Neural progenitor cell (in vitro differentiated cells): Measurements from ENCODE around the gene OLFML2A. TPM values are rescaled to one million over a fixed set of nuclear protein-coding genes. Genes with fewer than 3 reads are reported as not detected.

Experiments
- DNase-seq: peaks from one replicate; pipeline ENCODE4 v3.0.0-alpha.2; 2016; ENCODE audit warnings: low spot score
- H2AFZ ChIP-seq: fragments of 200-600 bp; sonication (generic); replicated peaks from 2 replicates; pipeline ENCODE4 v1.6.1; 2016; ENCODE audit warnings: antibody characterized with exemption
- H3F3A ChIP-seq: fragments of 200-600 bp; sonication (generic); 2 replicates; pipeline ENCODE4 v1.6.1; 2016; ENCODE audit warnings: antibody characterized with exemption, low read depth
- H3K27ac ChIP-seq: fragments of 200-600 bp; sonication (generic); 2 replicates; pipeline ENCODE4 v1.5.1; 2016; ENCODE audit warnings: mild to moderate bottlenecking
- H3K27me3 ChIP-seq: fragments of 200-600 bp; sonication (generic); 2 replicates; pipeline ENCODE4 v1.6.1; 2016; ENCODE audit warnings: mild to moderate bottlenecking, moderate library complexity
- H3K36me3 ChIP-seq: fragments of 200-600 bp; sonication (generic); 2 replicates; pipeline ENCODE4 v1.5.1; 2016
- H3K4me1 ChIP-seq: fragments of 200-600 bp; sonication (generic); 2 replicates; pipeline ENCODE4 v1.6.1; 2016; ENCODE audit warnings: mixed run types
- H3K4me2 ChIP-seq: fragments of 200-600 bp; sonication (generic); 2 replicates; pipeline ENCODE4 v1.6.1; 2016
- H3K4me3 ChIP-seq: fragments of 200-600 bp; sonication (generic); 2 replicates; pipeline ENCODE4 v1.5.1; 2016
- H3K79me2 ChIP-seq: fragments of 200-600 bp; sonication (generic); 2 replicates; pipeline ENCODE4 v1.6.1; 2016; ENCODE audit warnings: low read depth
- H3K9ac ChIP-seq: fragments of 200-600 bp; sonication (generic); 2 replicates; pipeline ENCODE4 v1.6.1; 2016
- H3K9me3 ChIP-seq: fragments of 200-600 bp; sonication (generic); 2 replicates; pipeline ENCODE4 v1.5.1; 2016; ENCODE audit warnings: low read depth
- H4K20me1 ChIP-seq: fragments of 200-600 bp; sonication (generic); 2 replicates; pipeline ENCODE4 v1.6.1; 2016; ENCODE audit warnings: low read depth
- H3K27ac Mint-ChIP-seq: 3 replicates; pipeline ENCODE4 v1.8.0; 2021; ENCODE audit warnings: mixed read lengths
- H3K27me3 Mint-ChIP-seq: 2 replicates; pipeline ENCODE4 v1.8.0; 2022; ENCODE audit warnings: low read depth, mild to moderate bottlenecking, inconsistent platforms, moderate library complexity, mixed read lengths; ENCODE audit not compliant: insufficient read depth
- H3K36me3 Mint-ChIP-seq: 3 replicates; pipeline ENCODE4 v1.8.0; 2021; ENCODE audit warnings: mixed read lengths
- H3K4me1 Mint-ChIP-seq: 3 replicates; pipeline ENCODE4 v1.8.0; 2021; ENCODE audit warnings: mixed read lengths
- H3K4me3 Mint-ChIP-seq: 3 replicates; pipeline ENCODE4 v1.8.0; 2021; ENCODE audit warnings: mild to moderate bottlenecking, moderate library complexity, mixed read lengths
- H3K9me3 Mint-ChIP-seq: 3 replicates; pipeline ENCODE4 v1.8.0; 2020; ENCODE audit warnings: mixed read lengths
- CTCF ChIP-seq: fragments of 200-600 bp; sonication (generic); IDR thresholded peaks from 2 replicates; pipeline ENCODE4 v1.5.1; 2017; ENCODE audit warnings: antibody characterized with exemption, mild to moderate bottlenecking
- EZH2 ChIP-seq: fragments of 200-600 bp; sonication (generic); IDR thresholded peaks from 2 replicates; pipeline ENCODE4 v1.6.1; 2017; ENCODE audit warnings: antibody characterized with exemption, mild to moderate bottlenecking, moderate library complexity
- EZH2phosphoT487 ChIP-seq: fragments of 200-600 bp; sonication (generic); IDR thresholded peaks from 2 replicates; pipeline ENCODE4 v1.6.1; 2017; ENCODE audit warnings: antibody characterized with exemption
- total RNA-seq: library from RNA; depleted of rRNA; stranded (reverse); fragments of >200 nt; gene quantifications from 2 replicates; pipeline ENCODE4 v1.2.3, GENCODE V29; 2015; ENCODE audit warnings: low replicate concordance

The OLFML2A gene
- total RNA-seq, 1 donor from 2014 or later = 3.1 TPM

DNA sequence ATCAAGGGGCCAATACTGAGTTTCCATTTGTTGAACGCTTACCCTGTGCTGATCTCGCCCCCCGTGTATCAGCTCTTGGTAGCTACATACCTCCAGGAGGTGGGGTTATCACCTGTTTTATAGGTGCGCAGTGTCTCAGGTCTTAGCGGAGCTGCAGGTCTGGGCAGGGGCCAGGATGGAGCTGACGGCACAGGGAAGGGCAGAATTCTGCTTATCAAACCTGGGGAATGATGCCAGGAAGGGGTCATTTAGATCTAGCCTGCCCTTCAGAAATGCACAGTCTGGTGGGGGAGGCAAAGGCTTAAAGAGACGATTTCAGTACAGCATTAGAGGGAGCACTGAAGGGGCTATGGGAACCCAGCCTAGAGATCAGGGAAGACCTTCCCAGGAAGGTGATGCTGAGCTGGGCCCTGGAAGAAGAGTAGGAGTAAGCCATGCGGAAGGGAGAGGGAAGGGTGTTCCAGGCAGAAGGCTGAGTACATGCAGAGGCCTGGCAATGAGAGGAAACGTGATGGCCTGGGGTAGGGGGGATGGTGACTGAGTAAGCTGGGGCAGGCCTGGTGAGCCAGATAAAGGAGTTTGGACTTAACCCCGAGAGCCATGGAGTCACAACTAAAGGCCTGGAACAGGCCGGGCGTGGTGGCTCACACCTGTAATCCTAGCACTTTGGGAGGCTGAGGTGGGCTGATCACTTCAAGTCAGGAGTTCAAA, 31.5 kb downstream of the OLFML2A start:
- no peak overlapping the region for H3K4me3 Mint-ChIP-seq
- Histone ChIP-seq H3K9ac (no peak overlapping the region), H3F3A (peaks cover 17% of the 10 kb centered on the region), H3K9me3 (no peaks in the 10 kb centered on the region), H3K4me1 (peaks cover 22% of the 10 kb centered on the region), H3K4me2 (no peak overlapping the region), H3K36me3 (no peaks in the 10 kb centered on the region), H3K27me3 (no peaks in the 10 kb centered on the region), H3K4me3 (no peak overlapping the region), H2AFZ (no peak overlapping the region), H4K20me1 (no peaks in the 10 kb centered on the region), H3K79me2 (no peaks in the 10 kb centered on the region), H3K27ac (no peak overlapping the region)
- no peaks in the 10 kb centered on the region for H3K9me3 Mint-ChIP-seq
- H3K36me3 Mint-ChIP-seq = no peaks in the 10 kb centered on the region
- peaks cover 42% of the 10 kb centered on the region for H3K4me1 Mint-ChIP-seq
- H3K27ac Mint-ChIP-seq = peak overlapping the region; percentile 54
- H3K27me3 Mint-ChIP-seq = peaks cover 3% of the 10 kb centered on the region
- no peak for DNase-seq
- TF ChIP-seq CTCF (no peak), EZH2phosphoT487 (no peak), EZH2 (no peak)

- H3K4me3 Mint-ChIP-seq = no peak overlapping the region
- peak overlapping the region; percentile 93 for H3K27ac Mint-ChIP-seq
- Histone ChIP-seq H4K20me1 (no peaks in the 10 kb centered on the region), H3K27ac (no peak overlapping the region), H3K4me2 (no peak overlapping the region), H2AFZ (no peak overlapping the region), H3K9me3 (no peaks in the 10 kb centered on the region), H3F3A (peaks cover 24% of the 10 kb centered on the region), H3K79me2 (no peaks in the 10 kb centered on the region), H3K27me3 (no peaks in the 10 kb centered on the region), H3K4me3 (no peak overlapping the region), H3K36me3 (no peaks in the 10 kb centered on the region), H3K9ac (no peak overlapping the region), H3K4me1 (peaks cover 29% of the 10 kb centered on the region)
- no peaks in the 10 kb centered on the region for H3K36me3 Mint-ChIP-seq
- no peaks in the 10 kb centered on the region for H3K9me3 Mint-ChIP-seq
- no peak for DNase-seq
- peaks cover 48% of the 10 kb centered on the region for H3K4me1 Mint-ChIP-seq
- H3K27me3 Mint-ChIP-seq = peaks cover 3% of the 10 kb centered on the region
- TF ChIP-seq EZH2phosphoT487 (no peak), CTCF (no peak)
Observed at GRCh38 chr9:124809211-124809610, 32.3 kb downstream of the OLFML2A start.

- Histone ChIP-seq H4K20me1 (no peaks in the 10 kb centered on the region), H3K79me2 (no peaks in the 10 kb centered on the region), H3K36me3 (no peaks in the 10 kb centered on the region), H3K27ac (no peak overlapping the region), H3K4me3 (no peak overlapping the region), H3K27me3 (no peaks in the 10 kb centered on the region), H2AFZ (no peak overlapping the region), H3K4me1 (peaks cover 29% of the 10 kb centered on the region), H3K4me2 (no peak overlapping the region), H3F3A (peaks cover 24% of the 10 kb centered on the region), H3K9me3 (no peaks in the 10 kb centered on the region), H3K9ac (no peak overlapping the region)
- Mint-ChIP-seq H3K4me1 (peaks cover 49% of the 10 kb centered on the region), H3K36me3 (no peaks in the 10 kb centered on the region), H3K4me3 (no peak overlapping the region), H3K9me3 (no peaks in the 10 kb centered on the region), H3K27me3 (peaks cover 3% of the 10 kb centered on the region), H3K27ac (no peak overlapping the region)
- TF ChIP-seq CTCF (no peak), EZH2 (no peak), EZH2phosphoT487 (no peak)
- no peak for DNase-seq
Observed at GRCh38 chr9:124809741-124810500, 33.0 kb downstream of the OLFML2A start.
